K562 (cell line): ENCODE results near the gene OR5D18. TPM values are rescaled to one million over a fixed set of nuclear protein-coding genes. Genes with fewer than 3 reads are reported as not detected.
A peak's percentile ranks its signal among the peaks of the same experiment; 100 is the strongest.

Experiments
- ATAC-seq: fragments of 200-7000 bp; cut with Tn5 transposase; 3 replicates; pipeline ENCODE4 v1.9.1; 2020; ENCODE audit warnings: moderate library complexity
- BruUV-seq: library from RNA; stranded (reverse); fragments of 400-500 nt; replicated peaks from 2 replicates; lab custom pipeline; 2021; lab: Mats Ljungman, UMichigan
- CTCF ChIA-PET: fragments of 300-600 bp; formaldehyde crosslinking; extraction: SDS; loops from one replicate; lab custom pipeline; 2021; ENCODE audit warnings: low intra/inter-chr PET ratio; lab: Yijun Ruan, JAX
- POLR2A ChIA-PET: fragments of 300-600, 350-650 bp; sonication (Branson Sonifier 250); formaldehyde crosslinking; extraction: SDS; loops from one replicate; lab custom pipeline; 2021; ENCODE audit warnings: antibody characterized with exemption, inconsistent platforms; lab: Yijun Ruan, JAX
- DNase-seq, 4 experiments: peaks; one replicate each; pipeline versions ENCODE4 v3.0.0 to v3.0.0-alpha.2; 2011 to 2018; ENCODE audit warnings: low spot score in 3 of 4, mixed read lengths in 3 of 4; ENCODE audit errors: extremely low read depth in 1 of 4
- FAIRE-seq: peaks from 2 replicates; lab custom pipeline; 2011; peaks lifted over from hg19 to GRCh38; lab: Jason Lieb, UNC
- H2AFZ ChIP-seq: 2 replicates; pipeline ENCODE4 v1.6.0; 2011; ENCODE audit warnings: low read depth, low read length, control low read depth, inconsistent platforms
- H3K27ac ChIP-seq: fragments of 200-600 bp; 3 replicates; pipeline ENCODE4 v1.8.0; 2011; ENCODE audit warnings: low read depth, mild to moderate bottlenecking, control low read depth, inconsistent platforms, low read length, moderate library complexity, mixed read lengths; ENCODE audit errors: extremely low read depth
- H3K27me3 ChIP-seq, 2 experiments: fragments of 300-600 bp in 1 of 2; 2 replicates in 1 of 2; 3 replicates in 1 of 2; pipeline versions ENCODE4 v1.6.0 to v1.8.0; 2011; ENCODE audit warnings: inconsistent platforms in 2 of 2, low read length in 2 of 2, mild to moderate bottlenecking in 1 of 2, mixed read lengths in 1 of 2, moderate library complexity in 1 of 2; ENCODE audit not compliant: control insufficient read depth in 2 of 2, insufficient read depth in 2 of 2
- H3K36me3 ChIP-seq: fragments of 300-600 bp; 3 replicates; pipeline ENCODE4 v1.8.0; 2011; ENCODE audit warnings: mild to moderate bottlenecking, low read length, inconsistent platforms; ENCODE audit not compliant: control insufficient read depth, insufficient read depth
- H3K4me1 ChIP-seq, 2 experiments: fragments of 200-600 bp in 1 of 2; replicated peaks in 1 of 2; 2 replicates in 1 of 2; 3 replicates in 1 of 2; pipeline versions ENCODE4 v1.5.1 to v1.8.0; 2011; ENCODE audit warnings: inconsistent platforms in 2 of 2, low read length in 2 of 2, mild to moderate bottlenecking in 1 of 2, mixed read lengths in 1 of 2, moderate library complexity in 1 of 2; ENCODE audit not compliant: control insufficient read depth in 2 of 2, insufficient read depth in 2 of 2
- H3K4me2 ChIP-seq: 2 replicates; pipeline ENCODE4 v1.6.1; 2011; ENCODE audit warnings: low read length, control low read depth, inconsistent platforms, mixed read lengths; ENCODE audit not compliant: insufficient read depth
- H3K4me3 ChIP-seq: fragments of 200-600 bp; sonication (generic), shearing (Covaris generic); 2 replicates; pipeline ENCODE4 v1.5.1; 2016; ENCODE audit warnings: control low read depth, inconsistent platforms
- H3K79me2 ChIP-seq: fragments of 200-600 bp; 3 replicates; pipeline ENCODE4 v1.8.0; 2011; ENCODE audit warnings: low read length, inconsistent platforms; ENCODE audit not compliant: control insufficient read depth, insufficient read depth
- H3K9ac ChIP-seq, 2 experiments: 2 replicates each; pipeline versions ENCODE4 v1.6.0 to v1.6.1; 2011; ENCODE audit warnings: low read depth in 2 of 2, low read length in 2 of 2, control low read depth in 1 of 2, inconsistent platforms in 1 of 2, mild to moderate bottlenecking in 1 of 2, mixed read lengths in 1 of 2; ENCODE audit not compliant: insufficient read depth in 1 of 2
- H3K9me1 ChIP-seq: one replicate; pipeline ENCODE4 v1.6.0; 2011; ENCODE audit warnings: inconsistent platforms, mild to moderate bottlenecking, low read length, moderate library complexity; ENCODE audit not compliant: control insufficient read depth, insufficient read depth
- H3K9me3 ChIP-seq: replicated peaks from 2 replicates; pipeline ENCODE4 v1.5.1; 2011; ENCODE audit warnings: low read depth, low read length, inconsistent platforms; ENCODE audit not compliant: control insufficient read depth, insufficient read depth
- H4K20me1 ChIP-seq: replicated peaks from 2 replicates; pipeline ENCODE4 v1.6.1; 2011; ENCODE audit warnings: low read length, inconsistent platforms, mixed read lengths; ENCODE audit not compliant: control insufficient read depth, insufficient read depth
- BRCA1 ChIP-seq, 2 experiments: fragments of 450-650 bp in 1 of 2; sonication (generic) in 1 of 2; formaldehyde crosslinking in 1 of 2; IDR thresholded peaks; 2 replicates each; pipeline versions ENCODE4 v1.5.0 to v1.6.1; 2017 to 2020; ENCODE audit warnings: mild to moderate bottlenecking in 1 of 2, missing genetic modification reagents in 1 of 2
- CCNT2 ChIP-seq: IDR thresholded peaks from 2 replicates; pipeline ENCODE4 v1.6.1; 2011; ENCODE audit warnings: borderline replicate concordance, low read depth, mild to moderate bottlenecking, moderate library complexity, mixed read lengths, low read length; ENCODE audit not compliant: insufficient read length; ENCODE audit errors: extremely low read depth
- E2F3 ChIP-seq: fragments of 250-450 bp; sonication (Bioruptor Pico); IDR thresholded peaks from 2 replicates; pipeline ENCODE4 v1.4.0; 2020; ENCODE audit warnings: mild to moderate bottlenecking
- FOXA3 ChIP-seq, 2 experiments: fragments of 450-650 bp in 1 of 2; sonication (generic) in 1 of 2; formaldehyde crosslinking; IDR thresholded peaks in 1 of 2; conservative IDR thresholded peaks in 1 of 2; 2 replicates each; pipeline versions ENCODE4 v1.4.0 to v1.8.0; 2020 to 2022; ENCODE audit warnings: mild to moderate bottlenecking in 2 of 2, missing genetic modification reagents in 1 of 2
- GTF2E2 ChIP-seq: fragments of 200-800 bp; sonication (Bioruptor generic); IDR thresholded peaks from 2 replicates; pipeline ENCODE4 v1.6.1; 2016; ENCODE audit warnings: missing genetic modification characterization, missing compliant biosample characterization
- HIVEP1 ChIP-seq: fragments of 250-450 bp; sonication (Bioruptor Pico); IDR thresholded peaks from 2 replicates; pipeline ENCODE4 v1.4.0; 2020; ENCODE audit warnings: mild to moderate bottlenecking
- HMG20B ChIP-seq: fragments of 250-450 bp; sonication (Bioruptor Pico); IDR thresholded peaks from 2 replicates; pipeline ENCODE4 v1.5.0; 2021; ENCODE audit warnings: mild to moderate bottlenecking
- KDM1A ChIP-seq, 2 experiments: fragments of 450-650 bp; IDR thresholded peaks; 2 replicates each; pipeline ENCODE4 v1.6.1; 2016; ENCODE audit warnings: mild to moderate bottlenecking in 2 of 2
- KDM5B ChIP-seq: fragments of 200-600 bp; sonication (generic); IDR thresholded peaks from 2 replicates; pipeline ENCODE4 v1.6.1; 2012; ENCODE audit warnings: low read depth, mild to moderate bottlenecking, moderate library complexity, low read length, control low read depth, inconsistent platforms; ENCODE audit not compliant: insufficient replicate concordance
- PML ChIP-seq: IDR thresholded peaks from 2 replicates; pipeline ENCODE4 v1.6.1; 2012; ENCODE audit warnings: low read length, inconsistent platforms
- PURB ChIP-seq: sonication (generic); formaldehyde crosslinking; IDR thresholded peaks from 2 replicates; pipeline ENCODE4 v1.9.0; 2021; ENCODE audit warnings: low read depth, mild to moderate bottlenecking, missing genetic modification reagents
- RAD51 ChIP-seq: fragments of 450-650 bp; IDR thresholded peaks from 2 replicates; pipeline ENCODE4 v1.7.1; 2016; ENCODE audit warnings: low read depth, mild to moderate bottlenecking, borderline replicate concordance
- SREBF2 ChIP-seq: sonication (generic); formaldehyde crosslinking; IDR thresholded peaks from 2 replicates; pipeline ENCODE4 v1.4.0; 2020; ENCODE audit warnings: mild to moderate bottlenecking, missing genetic modification reagents
- STAG1 ChIP-seq: sonication (generic); formaldehyde crosslinking; IDR thresholded peaks from 2 replicates; pipeline ENCODE4 v1.5.0; 2020; ENCODE audit warnings: missing genetic modification reagents, borderline replicate concordance
- WHSC1 ChIP-seq: IDR thresholded peaks from one replicate; pipeline ENCODE4 v1.6.1; 2012; ENCODE audit warnings: low read length, control low read depth, inconsistent platforms
- ZFP36 ChIP-seq: fragments of 150-350 bp; IDR thresholded peaks from 2 replicates; pipeline ENCODE4 v1.6.1; 2018; ENCODE audit warnings: low read length, low read depth; ENCODE audit not compliant: partially characterized antibody
- ZKSCAN3 ChIP-seq: fragments of 250-450 bp; sonication (Bioruptor Pico); IDR thresholded peaks from 2 replicates; pipeline ENCODE4 v1.4.0; 2020
- ZNF23 ChIP-seq: fragments of 250-450 bp; sonication (Bioruptor Pico); IDR thresholded peaks from 2 replicates; pipeline ENCODE4 v1.4.0; 2020; ENCODE audit warnings: mild to moderate bottlenecking
- ZNF311 ChIP-seq: fragments of 250-450 bp; sonication (Bioruptor Pico); IDR thresholded peaks from 2 replicates; pipeline ENCODE4 v1.4.0; 2020; ENCODE audit warnings: mild to moderate bottlenecking, moderate library complexity
- ZNF584 ChIP-seq: fragments of 200-800 bp; sonication (Bioruptor generic); IDR thresholded peaks from 2 replicates; pipeline ENCODE4 v1.6.1; 2016; ENCODE audit warnings: low read depth, mild to moderate bottlenecking, missing genetic modification characterization, missing compliant biosample characterization
- ZSCAN32 ChIP-seq: fragments of 450-650 bp; formaldehyde crosslinking; IDR thresholded peaks from 2 replicates; pipeline ENCODE4 v1.4.0; 2020; ENCODE audit warnings: mild to moderate bottlenecking, moderate library complexity
- WGBS: fragments of 100-300 bp; shearing (Covaris generic); methylation state at CpG from one replicate; pipeline ENCODE4 v1.1.6; 2016; ENCODE audit warnings: low coverage, mixed read lengths; ENCODE audit not compliant: insufficient coverage; ENCODE audit errors: missing lambda C conversion rate; 5-methylcytosine and 5-hydroxymethylcytosine counted together
- in situ Hi-C: fragments of 300-500 bp; cut with MboI; formaldehyde crosslinking; loops from 4 replicates; pipeline ENCODE4 v1.15.0; 2018; ENCODE audit warnings: inconsistent platforms, mixed read lengths
- intact Hi-C: fragments of 100-400 bp; cut with micrococcal nuclease; formaldehyde crosslinking; loops from 2 replicates; pipeline ENCODE4 v1.14.2; 2022
- polyA plus RNA-seq, 8 experiments: library from polyadenylated mRNA; depleted of rRNA in 4 of 8; stranded (reverse) in 5 of 8; unstranded in 3 of 8; fragments of >200 nt; fragmentation: Nextera tagmentation in 2 of 8; fragmentation: Illumina TruSeq in 1 of 8; extraction: Ambion mirVana in 2 of 8; extraction: Trizol in 1 of 8; gene quantifications; 2 replicates each; pipeline versions ENCODE4 v1.2.1 to v1.2.3, GENCODE V29; 2011 to 2014; ENCODE audit warnings: inconsistent platforms in 1 of 8, missing spikeins in 1 of 8
- total RNA-seq, 7 experiments: library from RNA; depleted of rRNA in 6 of 7; stranded (reverse); fragments of >200 nt in 6 of 7; fragmentation: Illumina TruSeq in 2 of 7; extraction: Trizol in 2 of 7; gene quantifications; 2 replicates each; pipeline versions ENCODE4 v1.2.1 to v1.2.3, GENCODE V29; 2011 to 2021; ENCODE audit warnings: low replicate concordance in 1 of 7

OR5D18 gene
- total and polyA plus RNA-seq, 9 of the 15 experiments (the other 6 are each of a cell fraction or from before 2014, with no cell fraction given): not detected

- ATAC-seq (no peak), FAIRE-seq (no peak), DNase-seq (no peak)
- Histone ChIP-seq H3K4me1 (no peaks in the 10 kb centered on the region), H3K79me2 (no peaks in the 10 kb centered on the region), H3K4me3 (no peak overlapping the region), H3K36me3 (no peaks in the 10 kb centered on the region), H3K4me2 (no peak overlapping the region), H3K27me3 (no peaks in the 10 kb centered on the region), H3K9ac (no peak overlapping the region), H4K20me1 (no peaks in the 10 kb centered on the region), H3K9me3 (no peaks in the 10 kb centered on the region), H3K27ac (no peak overlapping the region), H2AFZ (no peak overlapping the region), H3K9me1 (no peaks in the 10 kb centered on the region)
- ChIA-PET POLR2A (no interaction called here), CTCF (no interaction called here)
- no TSS peak for BruUV-seq
- WGBS: 0% methylated on average over 1 of the region's 1 CpG
- TF ChIP-seq RAD51 (no peak), CCNT2 (no peak), ZFP36 (peak; percentile 20), STAG1 (no peak), KDM5B (no peak), GTF2E2 (tag) (no peak)
- intact Hi-C loops: no loop called here
- in situ Hi-C loops: no loop called here
These were observed 13.2 kb upstream of the OR5D18 start for GRCh38 chr11:55806248-55806647.

DNA sequence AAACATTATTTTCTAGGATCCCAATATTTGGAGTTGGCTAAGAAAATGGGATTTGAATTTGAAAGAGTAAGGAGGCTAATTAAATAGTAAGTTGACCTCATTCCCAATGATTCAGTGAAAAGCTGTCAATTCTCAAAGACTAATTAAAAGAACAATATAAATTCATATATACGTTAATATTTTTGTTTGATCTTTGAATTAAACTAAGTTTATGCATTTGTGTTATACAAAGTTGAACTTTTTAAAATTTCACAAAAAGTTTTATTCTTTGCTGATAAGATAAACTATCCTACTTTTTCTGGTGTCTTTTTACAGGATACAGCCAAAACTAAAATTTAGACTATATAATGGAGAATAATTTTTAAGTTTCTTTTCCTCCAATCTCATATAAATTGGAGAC is 8.4 kb upstream of the OR5D18 start, which contains the start of gene OR5L1:
Gene OR5L1, plus strand, starts transcription at position 301 of the 400 bp plus-strand sequence. CDS start 100 bp downstream, outside the sequence.
- in situ Hi-C loops (no loop called here), intact Hi-C loops (no loop called here)
- Histone ChIP-seq H3K36me3 (no peaks in the 10 kb centered on the region), H3K79me2 (no peaks in the 10 kb centered on the region), H3K4me1 (no peaks in the 10 kb centered on the region), H3K27ac (no peak within 1 kb of the TSS), H3K9ac (no peak within 1 kb of the TSS), H3K27me3 (no peaks in the 10 kb centered on the region), H4K20me1 (no peaks in the 10 kb centered on the region), H3K9me1 (no peaks in the 10 kb centered on the region), H3K4me2 (no peak within 1 kb of the TSS), H3K4me3 (no peak within 1 kb of the TSS), H3K9me3 (no peaks in the 10 kb centered on the region), H2AFZ (no peak within 1 kb of the TSS)
- BruUV-seq: no TSS peak
- POLR2A ChIA-PET: no interaction called here
- WGBS: 0% methylated on average over 1 of the region's 1 CpG
- CTCF ChIA-PET: no interaction called here
- no peak for ATAC-seq
- DNase-seq: no peak
- FAIRE-seq: no peak
- TF ChIP-seq PURB (CRISPR knock-in tag) (no peak), KDM1A (IDR thresholded peaks at IDR 0.05) (no peak), ZSCAN32 (CRISPR knock-in tag) (no peak), HIVEP1 (CRISPR knock-in tag) (no peak), E2F3 (no peak), ZNF311 (CRISPR knock-in tag) (no peak), BRCA1 (IDR thresholded peaks at IDR 0.05) (no peak), BRCA1 (CRISPR knock-in tag; IDR thresholded peaks at IDR 0.05) (no peak), SREBF2 (CRISPR knock-in tag) (no peak), HMG20B (CRISPR knock-in tag) (no peak), ZNF23 (CRISPR knock-in tag) (no peak), PML (no peak), FOXA3 (CRISPR knock-in tag; conservative IDR thresholded peaks at IDR 0.05 in 1 of 2, IDR thresholded peaks at IDR 0.05 in 1 of 2) (no peak), ZNF584 (no peak), ZKSCAN3 (CRISPR knock-in tag) (no peak), WHSC1 (no peak)
